Tibial nerve (tissue), 3 donors: Measurements from ENCODE around the gene ASXL3.

Experiments used
- POLR2A ChIP-seq, 2 donors: fragments of 450-650 bp; IDR thresholded peaks; one replicate each; pipeline ENCODE4 v1.6.1; 2017; ENCODE audit warnings: antibody characterized with exemption in 2 of 2, mild to moderate bottlenecking in 2 of 2, moderate library complexity in 2 of 2
- TF ChIP-seq, protein P1 (sequence below), 5 experiments: fragments of 200-600 bp in 3 of 5; fragments of 450-650 bp in 2 of 5; sonication (generic) in 3 of 5; IDR thresholded peaks; one replicate each; pipeline ENCODE4 v1.5.1; 2016 to 2019; ENCODE audit warnings: antibody characterized with exemption in 5 of 5, mild to moderate bottlenecking in 3 of 5, moderate library complexity in 2 of 5

DNA sequence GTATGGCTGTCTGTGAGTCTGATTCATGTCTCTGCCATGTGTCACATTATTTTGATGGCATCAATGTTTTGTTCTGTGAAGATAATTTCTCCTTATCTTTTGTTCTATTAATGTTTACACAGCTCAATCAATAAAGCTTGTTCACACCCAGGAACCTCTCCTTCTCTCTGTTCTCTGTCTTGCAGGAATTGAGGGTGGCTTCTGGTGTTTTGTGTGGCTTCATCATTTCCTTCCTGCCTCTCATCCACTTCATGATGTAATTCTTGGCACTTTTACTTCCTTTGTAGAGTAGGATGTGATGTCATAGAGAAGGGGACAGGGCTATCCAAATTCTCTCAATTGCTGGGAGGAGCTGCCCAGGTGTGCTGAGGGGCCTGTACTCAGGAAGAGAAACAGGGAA, 27.2 kb downstream of the ASXL3 start:
- TF ChIP-seq, protein P1, sequence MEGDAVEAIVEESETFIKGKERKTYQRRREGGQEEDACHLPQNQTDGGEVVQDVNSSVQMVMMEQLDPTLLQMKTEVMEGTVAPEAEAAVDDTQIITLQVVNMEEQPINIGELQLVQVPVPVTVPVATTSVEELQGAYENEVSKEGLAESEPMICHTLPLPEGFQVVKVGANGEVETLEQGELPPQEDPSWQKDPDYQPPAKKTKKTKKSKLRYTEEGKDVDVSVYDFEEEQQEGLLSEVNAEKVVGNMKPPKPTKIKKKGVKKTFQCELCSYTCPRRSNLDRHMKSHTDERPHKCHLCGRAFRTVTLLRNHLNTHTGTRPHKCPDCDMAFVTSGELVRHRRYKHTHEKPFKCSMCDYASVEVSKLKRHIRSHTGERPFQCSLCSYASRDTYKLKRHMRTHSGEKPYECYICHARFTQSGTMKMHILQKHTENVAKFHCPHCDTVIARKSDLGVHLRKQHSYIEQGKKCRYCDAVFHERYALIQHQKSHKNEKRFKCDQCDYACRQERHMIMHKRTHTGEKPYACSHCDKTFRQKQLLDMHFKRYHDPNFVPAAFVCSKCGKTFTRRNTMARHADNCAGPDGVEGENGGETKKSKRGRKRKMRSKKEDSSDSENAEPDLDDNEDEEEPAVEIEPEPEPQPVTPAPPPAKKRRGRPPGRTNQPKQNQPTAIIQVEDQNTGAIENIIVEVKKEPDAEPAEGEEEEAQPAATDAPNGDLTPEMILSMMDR (IDR thresholded peaks at IDR 0.05): no peak
- TF ChIP-seq POLR2A (IDR thresholded peaks at IDR 0.05): no peak
